A673 (cell line): ENCODE measurements around the gene PNN. TPM values are rescaled to one million over a fixed set of nuclear protein-coding genes. Genes with fewer than 3 reads are reported as not detected.

ENCODE experiments used
- BruUV-seq: library from RNA; stranded (reverse); fragments of 400-500 nt; replicated peaks from 2 replicates; lab custom pipeline; 2021; lab: Mats Ljungman, UMichigan
- CTCF ChIA-PET: fragments of 300-600 bp; sonication (Branson Sonifier 250); formaldehyde crosslinking; loops from one replicate; lab custom pipeline; 2022; ENCODE audit warnings: antibody characterized with exemption; lab: Charles Lee
- POLR2A ChIA-PET: fragments of 300-600 bp; sonication (Branson Sonifier 250); formaldehyde crosslinking; loops from one replicate; lab custom pipeline; 2022; ENCODE audit warnings: antibody characterized with exemption; ENCODE audit not compliant: low non-redundant PET; lab: Charles Lee
- DNase-seq: peaks from one replicate; pipeline ENCODE4 v3.0.0-alpha.2; 2015; ENCODE audit warnings: low spot score
- H3K27ac ChIP-seq: fragments of 200-600 bp; sonication (generic); 2 replicates; pipeline ENCODE4 v1.5.1; 2016; ENCODE audit warnings: mixed run types, low read depth, mild to moderate bottlenecking, mixed read lengths, antibody characterized with exemption, low read length; ENCODE audit not compliant: poor library complexity, severe bottlenecking
- H3K27me3 ChIP-seq: fragments of 200-600 bp; sonication (generic); replicated peaks from 2 replicates; pipeline ENCODE4 v1.6.1; 2017; ENCODE audit warnings: mixed run types, low read depth, mild to moderate bottlenecking, mixed read lengths, antibody characterized with exemption, low read length; ENCODE audit not compliant: insufficient read depth, poor library complexity
- H3K36me3 ChIP-seq: fragments of 200-600 bp; sonication (generic); 2 replicates; pipeline ENCODE4 v1.6.1; 2016; ENCODE audit warnings: mixed run types, mild to moderate bottlenecking, mixed read lengths, antibody characterized with exemption, low read length; ENCODE audit not compliant: insufficient read depth, poor library complexity, severe bottlenecking
- H3K4me1 ChIP-seq: fragments of 200-600 bp; sonication (generic); 2 replicates; pipeline ENCODE4 v1.6.1; 2017; ENCODE audit warnings: mixed run types, mild to moderate bottlenecking, mixed read lengths, antibody characterized with exemption, low read length; ENCODE audit not compliant: insufficient read depth, poor library complexity, severe bottlenecking
- H3K4me3 ChIP-seq: fragments of 200-600 bp; sonication (generic); 2 replicates; pipeline ENCODE4 v1.5.1; 2016; ENCODE audit warnings: low read depth, mixed run types, mild to moderate bottlenecking, mixed read lengths, low read length; ENCODE audit not compliant: poor library complexity, severe bottlenecking
- H3K9me3 ChIP-seq: fragments of 200-600 bp; sonication (generic); 2 replicates; pipeline ENCODE4 v1.6.1; 2016; ENCODE audit warnings: mixed run types, low read depth, mild to moderate bottlenecking, mixed read lengths, antibody characterized with exemption, low read length; ENCODE audit not compliant: poor library complexity, severe bottlenecking
- CTCF ChIP-seq: fragments of 300-800, 200-600 bp; sonication (generic); conservative IDR thresholded peaks from 2 replicates; pipeline ENCODE4 v1.5.1; 2017; ENCODE audit warnings: low read depth, mild to moderate bottlenecking, antibody characterized with exemption, low read length, moderate library complexity, mixed read lengths
- EZH2 ChIP-seq: fragments of 200-600 bp; sonication (generic); IDR thresholded peaks from 2 replicates; pipeline ENCODE4 v1.6.1; 2017; ENCODE audit warnings: borderline replicate concordance, low read depth, mild to moderate bottlenecking, mixed read lengths, antibody characterized with exemption, low read length; ENCODE audit not compliant: poor library complexity, severe bottlenecking
- intact Hi-C: fragments of 100-400 bp; cut with micrococcal nuclease; formaldehyde crosslinking; loops from one replicate; pipeline ENCODE4 v1.10.0; 2022; ENCODE audit not compliant: unreplicated experiment
- total RNA-seq: library from RNA; stranded (reverse); gene quantifications from 2 replicates; pipeline ENCODE4 v1.2.3, GENCODE V29; 2021

PNN gene
- total RNA-seq, 1 experiment from 2014 or later, result 146 TPM

- no peak for TF ChIP-seq EZH2
- TF ChIP-seq CTCF, result no peak
- no TSS peak for BruUV-seq
- Histone ChIP-seq H3K4me1 (no peaks in the 10 kb centered on the region), H3K9me3 (no peaks in the 10 kb centered on the region), H3K27ac (no peak overlapping the region), H3K4me3 (no peak overlapping the region), H3K27me3 (no peaks in the 10 kb centered on the region), H3K36me3 (peaks cover 50% of the 10 kb centered on the region)
- CTCF ChIA-PET, result no interaction called here
- DNase-seq, result no peak
- POLR2A ChIA-PET, result no interaction called here
- intact Hi-C loops, result no loop called here
Observed at GRCh38 chr14:39184628-39185255, 9.7 kb downstream of the PNN start.

- ChIA-PET CTCF (no interaction called here), POLR2A (interaction anchor here (0.7 kb wide), 1 partner anchor 10 kb away, joined by 3 read pairs; no protein-coding TSS in a partner anchor)
- H3K27ac ChIP-seq, result no peak overlapping the region
- TF ChIP-seq CTCF (no peak), EZH2 (no peak)
- no TSS peak for BruUV-seq
- no peaks in the 10 kb centered on the region for H3K9me3 ChIP-seq
- peaks cover 43% of the 10 kb centered on the region for H3K36me3 ChIP-seq
- no peaks in the 10 kb centered on the region for H3K4me1 ChIP-seq
- H3K27me3 ChIP-seq, result no peaks in the 10 kb centered on the region
- intact Hi-C loops, result no loop called here
- no peak for DNase-seq
- no peak overlapping the region for H3K4me3 ChIP-seq
Observed at GRCh38 chr14:39185256-39186049, 10.4 kb downstream of the PNN start.

- TF ChIP-seq EZH2, result no peak
- TF ChIP-seq CTCF, result no peak
- no peak overlapping the region for H3K27ac ChIP-seq
- no peaks in the 10 kb centered on the region for H3K27me3 ChIP-seq
- no peak for DNase-seq
- intact Hi-C loops, result no loop called here
- POLR2A ChIA-PET, result no interaction called here
- peaks cover 27% of the 10 kb centered on the region for H3K36me3 ChIP-seq
- BruUV-seq, result no TSS peak
- H3K9me3 ChIP-seq, result no peaks in the 10 kb centered on the region
- no peak overlapping the region for H3K4me3 ChIP-seq
- no peaks in the 10 kb centered on the region for H3K4me1 ChIP-seq
- CTCF ChIA-PET, result no interaction called here
Observed at GRCh38 chr14:39186941-39187525, 12.0 kb downstream of the PNN start.
